Fibroblast of pulmonary artery (primary cell): ENCODE results near the gene SLC2A13.

Experiments used
- DNase-seq: peaks from one replicate; pipeline ENCODE4 v3.0.0-alpha.2; 2010; ENCODE audit warnings: low read depth
- H3K4me3 ChIP-seq: replicated peaks from 2 replicates; pipeline ENCODE4 v1.5.1; 2011; ENCODE audit warnings: low read depth, mild to moderate bottlenecking, control low read depth, low read length, moderate library complexity
- CTCF ChIP-seq: IDR thresholded peaks from 2 replicates; pipeline ENCODE4 v1.5.1; 2011; ENCODE audit warnings: mild to moderate bottlenecking, control low read depth, low read length, inconsistent platforms; ENCODE audit errors: missing control alignments

Gene SLC2A13

GRCh38 chr12:40016980-40017379, 88.9 kb downstream of the SLC2A13 start:
- no peak overlapping the region for H3K4me3 ChIP-seq
- no peak for TF ChIP-seq CTCF
- peak; percentile 89 for DNase-seq

GRCh38 chr12:40015881-40016280, 90.0 kb downstream of the SLC2A13 start:
- H3K4me3 ChIP-seq: no peak overlapping the region
- no peak for TF ChIP-seq CTCF
- no peak for DNase-seq

GRCh38 chr12:40015345-40015744, 90.5 kb downstream of the SLC2A13 start:
- no peak for DNase-seq
- H3K4me3 ChIP-seq: no peak overlapping the region

GRCh38 chr12:40013847-40014246, 92.0 kb downstream of the SLC2A13 start:
- no peak overlapping the region for H3K4me3 ChIP-seq
- TF ChIP-seq CTCF: no peak
- no peak for DNase-seq

More at GRCh38 chr12:40015345-40015744, 90.5 kb downstream of the SLC2A13 start:
- no peak for TF ChIP-seq CTCF

DNA sequence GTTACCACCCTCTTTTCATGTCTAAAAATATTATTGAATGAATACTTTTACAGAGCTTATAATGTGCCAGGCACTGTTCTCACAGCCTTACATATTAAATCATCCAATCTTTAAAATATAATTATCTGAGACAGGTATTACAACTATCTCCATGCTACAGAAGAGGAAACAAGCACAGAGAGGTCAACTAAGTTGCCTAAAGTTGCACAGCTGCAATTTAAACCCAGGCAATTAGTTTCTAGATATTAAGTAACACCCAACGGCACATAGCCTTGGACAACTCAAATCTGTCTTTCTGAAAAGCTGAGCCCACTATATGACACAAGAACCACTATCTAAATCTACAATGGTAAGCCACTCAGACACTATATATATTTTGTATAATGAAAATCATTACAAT, 92.6 kb downstream of the SLC2A13 start:
- H3K4me3 ChIP-seq: no peak overlapping the region
- no peak for TF ChIP-seq CTCF
- DNase-seq: no peak

DNA sequence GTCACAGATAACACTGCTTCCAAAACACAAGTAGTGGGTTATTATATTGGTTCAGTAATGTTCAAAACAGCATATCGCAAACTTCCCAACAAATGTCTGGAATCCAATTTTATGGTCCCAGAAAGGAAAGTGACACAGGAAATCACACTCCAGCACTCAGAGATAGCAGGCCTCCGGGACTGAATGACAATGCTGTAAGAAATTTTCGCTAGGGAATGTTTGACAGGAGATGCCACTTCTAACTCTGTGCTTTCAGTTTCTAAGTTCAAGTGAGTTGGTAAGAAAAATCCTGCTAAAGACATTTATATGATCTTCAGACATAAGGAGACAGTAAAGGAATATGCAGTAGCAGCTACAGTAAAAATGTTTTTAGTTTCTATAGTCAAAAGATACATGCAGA, 93.2 kb downstream of the SLC2A13 start:
- no peak for DNase-seq
- TF ChIP-seq CTCF: no peak
- no peak overlapping the region for H3K4me3 ChIP-seq

GRCh38 chr12:40011775-40012129, 94.1 kb downstream of the SLC2A13 start:
- TF ChIP-seq CTCF: no peak
- no peak overlapping the region for H3K4me3 ChIP-seq
- DNase-seq: no peak
